HG03378 (cell line): Measurements from ENCODE around the gene KIAA2012.
"Not testable (repeated sequence)": the region's sequence is repeated elsewhere in the genome, so short reads cannot be mapped to it uniquely, and the experiment has no call there.

Experiments used
- ATAC-seq: cut with Tn5 transposase; IDR thresholded peaks from one replicate; pipeline ENCODE4 v1.9.1; 2021; ENCODE audit warnings: mild to moderate bottlenecking, moderate library complexity; ENCODE audit not compliant: unreplicated experiment

The KIAA2012 gene

DNA sequence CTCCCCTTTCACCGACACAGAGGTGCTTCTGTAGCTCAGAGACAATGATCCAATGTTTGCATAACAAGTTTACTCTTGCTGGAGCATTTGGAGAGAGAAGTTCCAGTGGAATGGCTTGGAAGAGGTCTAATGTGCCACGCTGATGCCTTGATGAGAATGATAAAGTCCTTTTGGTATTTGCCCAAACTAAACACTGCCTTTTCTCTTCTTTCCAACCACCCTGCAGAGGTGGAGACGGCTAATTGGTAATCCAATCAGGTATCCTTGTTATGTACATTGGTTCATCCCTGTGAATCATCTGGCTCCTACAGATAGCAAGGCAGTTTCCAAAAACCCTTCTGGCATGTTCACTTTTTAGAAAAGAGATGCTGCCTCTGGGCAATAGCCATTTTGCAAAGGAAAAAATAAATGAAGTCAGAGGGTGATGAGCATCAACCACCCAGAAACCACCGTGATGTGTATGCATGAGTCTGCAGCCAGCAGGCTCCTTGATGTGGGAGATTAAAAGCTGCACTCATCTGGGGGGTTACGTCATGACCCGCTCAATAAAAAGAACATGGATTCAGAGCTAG is 40.6 kb downstream of the KIAA2012 start:
- ATAC-seq: no peak

GRCh38 chr2:202114291-202114690 is 41.2 kb downstream of the KIAA2012 start:
- no peak for ATAC-seq

GRCh38 chr2:202114795-202115194 is 41.7 kb downstream of the KIAA2012 start:
- no peak for ATAC-seq

- no peak for ATAC-seq
Measured at GRCh38 chr2:202115479-202115971, 42.5 kb downstream of the KIAA2012 start.

DNA sequence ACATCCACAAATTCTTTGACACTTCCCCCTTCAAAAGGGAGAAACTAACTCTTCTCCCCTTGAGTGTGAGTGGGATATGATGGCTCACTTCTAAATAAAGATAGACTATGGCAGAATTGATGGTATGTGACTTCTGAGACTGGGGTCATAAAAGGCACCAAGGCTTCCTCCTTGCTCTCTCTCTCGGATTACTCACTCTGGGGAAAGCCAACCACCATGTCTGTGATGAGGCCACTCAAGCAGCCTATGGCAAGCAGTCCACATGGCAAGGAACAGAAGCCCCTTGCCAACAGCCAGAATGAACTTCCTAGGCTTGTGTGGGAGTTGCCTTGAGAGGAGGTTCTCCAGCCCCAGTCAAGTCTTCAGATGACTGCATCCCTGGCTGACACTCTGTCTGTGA is 43.6 kb downstream of the KIAA2012 start:
- ATAC-seq: no peak

DNA sequence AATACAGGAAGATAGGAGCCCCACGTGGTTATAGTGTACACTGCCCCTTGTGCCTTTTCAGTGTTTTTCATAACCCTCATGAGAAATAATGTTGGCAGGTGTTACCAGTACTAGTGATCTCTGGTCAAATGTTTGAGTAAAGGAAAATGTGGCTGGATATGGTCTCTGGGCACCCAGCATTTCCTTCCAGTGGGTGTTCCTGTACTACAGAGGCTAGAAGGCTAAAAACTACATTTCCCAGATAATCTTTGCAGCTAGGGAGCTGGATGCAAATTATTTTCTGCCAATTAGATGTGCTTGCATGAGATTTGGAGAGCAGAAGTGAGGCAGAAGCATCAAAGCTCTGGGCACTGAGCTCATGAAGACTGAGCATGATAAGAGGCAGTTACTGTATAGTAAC is 45.1 kb downstream of the KIAA2012 start:
- ATAC-seq: no peak

- ATAC-seq: no peak
Measured at GRCh38 chr2:202120828-202121227, 47.8 kb downstream of the KIAA2012 start.

GRCh38 chr2:202121532-202122162 is 48.6 kb downstream of the KIAA2012 start:
- no peak for ATAC-seq

DNA sequence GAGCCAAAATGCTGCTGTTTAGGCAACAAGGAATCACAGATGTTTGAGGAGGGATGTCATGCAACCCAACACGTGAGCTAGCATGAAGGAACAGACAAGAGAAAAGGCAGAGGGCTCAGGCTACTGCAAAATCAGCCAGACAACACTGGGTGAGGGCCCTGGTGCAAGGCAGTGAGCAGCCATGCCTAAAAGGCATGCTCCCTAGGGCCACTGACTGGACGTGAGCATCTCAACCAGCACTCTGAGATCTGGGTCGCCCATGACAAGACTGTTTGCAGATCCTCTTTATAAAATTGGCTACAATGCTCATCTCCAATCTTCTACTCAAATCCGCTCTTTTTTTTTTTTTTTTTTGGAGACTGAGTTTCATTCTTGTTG is 49.1 kb downstream of the KIAA2012 start:
- ATAC-seq: no peak

GRCh38 chr2:202122980-202123720 is 50.1 kb downstream of the KIAA2012 start:
- ATAC-seq: no peak

DNA sequence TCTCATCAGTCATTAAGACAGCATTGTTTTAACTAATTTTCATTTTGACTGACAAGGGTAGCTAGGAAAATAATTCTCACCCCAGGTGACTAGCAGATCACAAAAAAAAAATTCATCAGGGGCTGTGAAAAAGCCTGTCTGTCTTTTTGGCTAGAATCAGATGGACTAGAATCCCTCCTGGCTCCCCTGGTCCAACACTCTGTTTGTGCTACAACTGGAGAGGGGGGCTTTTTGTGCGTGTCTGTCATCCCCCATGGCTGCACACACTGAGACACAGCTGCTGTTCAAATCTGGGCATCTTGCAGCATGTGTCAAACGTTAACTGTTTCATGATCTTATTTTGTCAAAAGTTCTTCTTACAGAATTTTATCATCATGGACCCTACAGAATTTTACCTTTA is 51.2 kb downstream of the KIAA2012 start:
- no peak for ATAC-seq

GRCh38 chr2:202127687-202128331 is 54.8 kb downstream of the KIAA2012 start:
- no peak for ATAC-seq

DNA sequence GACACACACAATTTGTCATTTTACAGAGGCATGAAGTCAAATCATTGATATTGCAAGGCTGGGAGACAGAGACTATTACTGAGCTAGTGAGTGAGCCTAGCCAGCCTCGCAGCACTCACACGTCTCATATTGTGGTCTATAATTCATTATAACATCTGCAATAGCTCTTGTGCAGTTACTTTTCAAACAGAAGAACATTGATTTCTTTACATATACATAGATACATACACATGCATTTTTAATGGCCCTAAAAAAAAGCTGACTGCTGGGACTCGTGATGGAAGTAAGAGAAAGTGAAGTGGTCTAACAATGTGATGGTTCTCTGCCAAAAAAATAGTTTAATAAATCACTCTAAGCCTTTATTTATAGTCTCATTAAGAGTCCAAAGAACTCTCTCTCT is 56.8 kb downstream of the KIAA2012 start:
- ATAC-seq: no peak

DNA sequence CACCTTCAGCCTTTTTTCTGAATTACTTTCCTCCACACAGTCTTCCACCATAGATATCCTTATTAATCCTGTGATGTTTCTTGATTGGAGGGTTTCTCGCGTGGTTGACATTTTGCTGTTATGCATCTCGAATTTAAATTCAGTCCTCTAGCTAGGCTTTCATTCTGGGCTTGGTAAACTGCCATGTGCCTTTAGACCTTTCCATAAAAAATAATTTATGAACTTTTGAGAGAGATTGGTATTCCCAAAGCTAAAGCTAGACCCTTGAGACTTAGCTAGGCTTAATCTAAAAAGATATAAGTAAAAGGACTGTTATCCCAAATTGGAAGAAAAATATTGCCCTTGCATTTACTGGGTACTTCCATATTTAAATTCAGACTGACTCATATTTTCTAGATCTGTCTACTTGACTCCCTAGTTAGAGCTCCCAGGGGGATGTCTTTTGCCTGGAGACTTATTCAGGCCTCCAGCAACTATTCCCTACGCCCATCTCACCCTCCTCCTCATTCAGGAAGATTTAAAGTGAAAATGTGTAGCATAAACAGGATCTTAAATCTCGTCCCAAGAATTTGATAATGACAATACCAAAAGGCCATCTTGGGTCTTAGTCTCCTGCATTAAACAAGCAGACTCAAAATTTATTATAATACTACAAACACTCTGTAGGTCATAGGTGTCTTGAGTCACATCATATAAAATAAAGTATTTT is 60.3 kb downstream of the KIAA2012 start:
- ATAC-seq: no peak

- no peak for ATAC-seq
Measured at GRCh38 chr2:202133909-202134265, 60.8 kb downstream of the KIAA2012 start.

- no peak for ATAC-seq
Measured at GRCh38 chr2:202135091-202135874, 62.2 kb downstream of the KIAA2012 start.

DNA sequence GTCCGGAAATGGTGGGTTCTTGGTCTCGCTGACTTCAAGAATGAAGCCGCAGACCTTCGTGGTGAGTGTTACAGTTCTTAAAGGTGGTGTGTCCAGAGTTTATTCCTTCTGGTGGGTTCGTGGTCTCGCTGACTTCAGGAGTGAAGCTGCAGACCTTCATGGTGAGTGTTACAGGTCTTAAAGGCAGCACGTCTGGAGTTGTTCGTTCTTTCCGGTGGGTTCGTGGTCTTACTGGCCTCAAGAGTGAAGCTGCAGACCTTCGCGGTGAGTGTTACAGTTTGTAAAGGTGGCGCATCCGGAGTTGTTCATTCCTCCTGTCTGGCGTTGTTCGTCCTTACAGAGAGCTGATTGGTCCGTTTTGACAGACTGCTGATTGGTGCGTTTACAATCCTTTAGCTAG is 63.0 kb downstream of the KIAA2012 start:
- ATAC-seq: not testable (repeated sequence)

GRCh38 chr2:202136526-202136925 is 63.5 kb downstream of the KIAA2012 start:
- no peak for ATAC-seq

DNA sequence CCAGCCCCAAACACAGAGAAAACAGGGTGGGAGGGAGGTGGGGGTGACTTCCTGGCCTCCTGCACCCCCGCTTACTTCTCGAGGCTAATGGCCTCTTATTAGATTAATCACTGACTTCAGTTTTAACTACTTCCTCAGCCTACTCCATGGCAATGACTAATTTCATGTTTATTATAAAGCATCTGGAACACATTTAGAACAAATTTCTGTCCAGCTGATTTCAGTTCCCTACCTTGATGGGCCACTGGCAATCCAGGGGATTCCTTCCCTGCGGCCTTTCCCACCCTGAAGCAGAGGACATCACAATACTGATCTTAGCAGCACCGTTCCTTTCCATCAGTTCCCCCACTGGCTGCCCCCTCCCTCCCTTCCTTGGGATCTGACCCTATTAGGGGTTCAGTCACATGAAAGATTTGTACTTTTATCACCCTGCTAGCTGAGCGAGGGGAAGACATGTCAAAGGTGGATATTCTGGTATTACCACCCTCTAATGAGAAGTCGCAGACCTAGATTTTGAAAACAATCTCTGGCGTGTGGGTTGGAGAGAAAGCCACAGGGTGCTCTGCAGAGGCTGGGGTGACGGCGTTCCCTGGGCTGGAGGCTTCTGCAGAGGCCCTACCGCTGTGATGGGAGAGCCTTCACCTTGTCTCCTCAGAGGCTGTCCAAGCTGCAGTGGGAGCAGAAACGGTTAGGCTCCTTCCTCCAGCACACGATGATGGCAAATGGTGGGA is 67.6 kb downstream of the KIAA2012 start:
- no peak for ATAC-seq
